ENCODE results near the gene DPPA5. TPM values are rescaled to one million over a fixed set of nuclear protein-coding genes. Genes with fewer than 3 reads are reported as not detected.

The DPPA5 gene
- total RNA-seq, 1 experiment from 2014 or later = not detected

- H3K4me1 ChIP-seq (ENCODE audit: control insufficient read depth in 1 of 2, insufficient read depth in 2 of 2, low read length in 2 of 2) = peaks cover 0 to 5% of the 10 kb centered on the region in 2 experiments; a peak in 1 of 4 replicates
- no peak overlapping the region for H3K9ac ChIP-seq (ENCODE audit: low read length)
- ATAC-seq (no peak), DNase-seq (ENCODE audit: low read depth, low spot score) (no peak)
- H3K4me2 ChIP-seq (ENCODE audit: low read length) = no peak overlapping the region
- no peaks in the 10 kb centered on the region for H3K9me3 ChIP-seq (ENCODE audit: control insufficient read depth in 1 of 2, insufficient read depth in 1 of 2, low read depth in 1 of 2, low read length in 2 of 2)
- H3K79me2 ChIP-seq (ENCODE audit: insufficient read depth, low read length) = no peaks in the 10 kb centered on the region
- no TSS peak for BruUV-seq (replicated peaks)
- no peak overlapping the region for H2AFZ ChIP-seq (ENCODE audit: low read depth, low read length, poor library complexity, severe bottlenecking)
- no peak overlapping the region for H3K4me3 ChIP-seq (replicated peaks in 1 of 2; ENCODE audit: low read depth in 1 of 2, low read length in 2 of 2)
- no peak overlapping the region for H3K27ac ChIP-seq (ENCODE audit: low read depth, low read length)
- no peaks in the 10 kb centered on the region for H3K9me2 ChIP-seq (ENCODE audit: insufficient read depth)
- ChIA-PET RAD21 (ENCODE audit: low non-redundant PET in 1 of 2, low total read pairs in 2 of 2, uncharacterized antibody in 2 of 2, unreplicated experiment in 2 of 2) (no interaction called here), CTCF (interaction anchor here (1.7 kb wide), 1 partner anchor 60 kb away, joined by 5 read pairs; no protein-coding TSS in a partner anchor), POLR2A (interaction anchor here (1.2 kb wide), 1 partner anchor 195 kb away, joined by 3 read pairs; no protein-coding TSS in a partner anchor)
- TF ChIP-seq ZFX (IDR thresholded peaks at IDR 0.05) (no peak), JUND (IDR thresholded peaks at IDR 0.05) (no peak), ZBTB33 (IDR thresholded peaks at IDR 0.05; ENCODE audit: extremely low read depth, insufficient replicate concordance, low read length) (no peak), ZNF274 (IDR thresholded peaks at IDR 0.05; ENCODE audit: low read depth, low read length) (no peak), FOSL1 (IDR thresholded peaks at IDR 0.05; ENCODE audit: low read depth) (no peak), YY1 (IDR thresholded peaks at IDR 0.05; ENCODE audit: extremely low read depth, insufficient replicate concordance, low read depth, low read length) (no peak), SP1 (IDR thresholded peaks at IDR 0.05; ENCODE audit: low read depth) (no peak)
- H3K27me3 ChIP-seq (ENCODE audit: insufficient read depth, low read length) = no peaks in the 10 kb centered on the region
- H3K36me3 ChIP-seq (ENCODE audit: control insufficient read depth in 1 of 2, insufficient read depth in 2 of 2, low read length in 2 of 2) = no peaks in the 10 kb centered on the region
- intact Hi-C loops (cut with micrococcal nuclease) = loop anchor here (5.0 kb wide), 2 partner anchors 147 to 712 kb away; no protein-coding TSS in a partner anchor
- H4K20me1 ChIP-seq (ENCODE audit: insufficient read depth) = no peaks in the 10 kb centered on the region
Measured at GRCh38 chr6:73329201-73329600, 24.9 kb downstream of the DPPA5 start.

- no TSS peak for BruUV-seq (replicated peaks)
- POLR2A ChIA-PET = interaction anchor here (1.2 kb wide), 1 partner anchor 194 kb away, joined by 3 read pairs; no protein-coding TSS in a partner anchor
- TF ChIP-seq ZBTB33 (IDR thresholded peaks at IDR 0.05; ENCODE audit: extremely low read depth, insufficient replicate concordance, low read length) (no peak), SRF (IDR thresholded peaks at IDR 0.05; ENCODE audit: low read depth) (no peak), SP1 (IDR thresholded peaks at IDR 0.05; ENCODE audit: low read depth) (no peak), ZFX (IDR thresholded peaks at IDR 0.05) (no peak), ATF3 (IDR thresholded peaks at IDR 0.05) (no peak), CTCF (IDR thresholded peaks at IDR 0.05 in 2 of 3, conservative IDR thresholded peaks at IDR 0.05 in 1 of 3; ENCODE audit: borderline replicate concordance in 1 of 3, insufficient read depth in 1 of 3, low read depth in 2 of 3, low read length in 2 of 3) (no peak)
Measured at GRCh38 chr6:73328790-73329189, 25.3 kb downstream of the DPPA5 start.

More at GRCh38 chr6:73328790-73329189, 25.3 kb downstream of the DPPA5 start:
- RAD21 ChIA-PET (ENCODE audit: low non-redundant PET in 1 of 2, low total read pairs in 2 of 2, uncharacterized antibody in 2 of 2, unreplicated experiment in 2 of 2) = no interaction called here
- H3K9ac ChIP-seq (ENCODE audit: low read length) = no peak overlapping the region
- ATAC-seq = no peak
- no peak overlapping the region for H3K27ac ChIP-seq (ENCODE audit: low read depth, low read length)
- no peaks in the 10 kb centered on the region for H3K9me3 ChIP-seq (ENCODE audit: control insufficient read depth in 1 of 2, insufficient read depth in 1 of 2, low read depth in 1 of 2, low read length in 2 of 2)
- H4K20me1 ChIP-seq (ENCODE audit: insufficient read depth) = no peaks in the 10 kb centered on the region
- H3K36me3 ChIP-seq (ENCODE audit: control insufficient read depth in 1 of 2, insufficient read depth in 2 of 2, low read length in 2 of 2) = no peaks in the 10 kb centered on the region
- no peaks in the 10 kb centered on the region for H3K79me2 ChIP-seq (ENCODE audit: insufficient read depth, low read length)
- intact Hi-C loops (cut with micrococcal nuclease) = loop anchor here (5.0 kb wide), 2 partner anchors 146 to 711 kb away; no protein-coding TSS in a partner anchor
- no peak for DNase-seq (ENCODE audit: low read depth, low spot score)
- H3K4me3 ChIP-seq (replicated peaks in 1 of 2; ENCODE audit: low read depth in 1 of 2, low read length in 2 of 2) = no peak overlapping the region
- CTCF ChIA-PET = interaction anchor here (1.2 to 1.7 kb wide), 2 partner anchors 43 to 60 kb away, joined by 5 to 8 read pairs; no protein-coding TSS in a partner anchor
- H3K4me2 ChIP-seq (ENCODE audit: low read length) = no peak overlapping the region
- no peaks in the 10 kb centered on the region for H3K27me3 ChIP-seq (ENCODE audit: insufficient read depth, low read length)
- H3K4me1 ChIP-seq (ENCODE audit: control insufficient read depth in 1 of 2, insufficient read depth in 2 of 2, low read length in 2 of 2) = peaks cover 0 to 5% of the 10 kb centered on the region in 2 experiments; a peak in 1 of 4 replicates
- H3K9me2 ChIP-seq (ENCODE audit: insufficient read depth) = no peaks in the 10 kb centered on the region
- H2AFZ ChIP-seq (ENCODE audit: low read depth, low read length, poor library complexity, severe bottlenecking) = no peak overlapping the region

Measured in HCT116 (cell line).